GM18873 (cell line): ENCODE results near the gene BMP3.

Source experiments
- ATAC-seq: cut with Tn5 transposase; IDR thresholded peaks from one replicate; pipeline ENCODE4 v1.9.1; 2021; ENCODE audit warnings: mild to moderate bottlenecking, moderate library complexity, moderate number of reproducible peaks; ENCODE audit not compliant: unreplicated experiment, low FRiP score

BMP3 gene

GRCh38 chr4:81095389-81095788 is 64.9 kb downstream of the BMP3 start:
- ATAC-seq: no peak

- ATAC-seq: no peak
Measured at GRCh38 chr4:81096566-81096965, 66.1 kb downstream of the BMP3 start.

GRCh38 chr4:81102107-81102506 is 71.6 kb downstream of the BMP3 start:
- ATAC-seq: no peak

GRCh38 chr4:81106150-81106549 is 75.6 kb downstream of the BMP3 start:
- no peak for ATAC-seq
